HG02973 (cell line): ENCODE results near the gene CCNY.

ENCODE experiments used
- ATAC-seq: cut with Tn5 transposase; IDR thresholded peaks from one replicate; pipeline ENCODE4 v1.9.1; 2021; ENCODE audit warnings: moderate library complexity; ENCODE audit not compliant: unreplicated experiment

CCNY gene

GRCh38 chr10:35423505-35424306 lies 87.4 kb downstream of the CCNY start:
- ATAC-seq = no peak

GRCh38 chr10:35424680-35425285 lies 88.5 kb downstream of the CCNY start:
- ATAC-seq = no peak

GRCh38 chr10:35425595-35425994 lies 89.3 kb downstream of the CCNY start:
- no peak for ATAC-seq

- ATAC-seq = no peak
Measured at GRCh38 chr10:35426657-35427056, 90.3 kb downstream of the CCNY start.

- no peak for ATAC-seq
Measured at GRCh38 chr10:35427543-35427942, 91.2 kb downstream of the CCNY start.

- no peak for ATAC-seq
Measured at GRCh38 chr10:35428521-35428920, 92.2 kb downstream of the CCNY start.

- ATAC-seq = no peak
Measured at GRCh38 chr10:35432781-35433338, 96.6 kb downstream of the CCNY start.

GRCh38 chr10:35433851-35434426 lies 97.6 kb downstream of the CCNY start:
- no peak for ATAC-seq

- ATAC-seq = no peak
Measured at GRCh38 chr10:35434533-35434932, 98.2 kb downstream of the CCNY start.

- no peak for ATAC-seq
Measured at GRCh38 chr10:35435824-35436223, 99.5 kb downstream of the CCNY start.

GRCh38 chr10:35437829-35438228 lies 101.5 kb downstream of the CCNY start:
- no peak for ATAC-seq

- no peak for ATAC-seq
Measured at GRCh38 chr10:35438718-35439571, 102.6 kb downstream of the CCNY start.

- no peak for ATAC-seq
Measured at GRCh38 chr10:35440016-35440415, 103.7 kb downstream of the CCNY start.

- no peak for ATAC-seq
Measured at GRCh38 chr10:35442028-35442427, 105.7 kb downstream of the CCNY start.

GRCh38 chr10:35442592-35442991 lies 106.3 kb downstream of the CCNY start:
- ATAC-seq = no peak

GRCh38 chr10:35443858-35444257 lies 107.5 kb downstream of the CCNY start:
- ATAC-seq = no peak

- no peak for ATAC-seq
Measured at GRCh38 chr10:35445150-35445884, 109.0 kb downstream of the CCNY start.

- no peak for ATAC-seq
Measured at GRCh38 chr10:35446439-35446838, 110.1 kb downstream of the CCNY start.

- ATAC-seq = no peak
Measured at GRCh38 chr10:35447693-35448407, 111.5 kb downstream of the CCNY start.
